HG03521 (cell line): ENCODE data around the gene SLC9C2.
"Not testable (repeated sequence)": the region's sequence is repeated elsewhere in the genome, so short reads cannot be mapped to it uniquely, and the experiment has no call there.

ENCODE experiments used
- ATAC-seq: cut with Tn5 transposase; IDR thresholded peaks from one replicate; pipeline ENCODE4 v1.9.1; 2021; ENCODE audit warnings: mild to moderate bottlenecking, moderate library complexity; ENCODE audit not compliant: unreplicated experiment

SLC9C2 gene

DNA sequence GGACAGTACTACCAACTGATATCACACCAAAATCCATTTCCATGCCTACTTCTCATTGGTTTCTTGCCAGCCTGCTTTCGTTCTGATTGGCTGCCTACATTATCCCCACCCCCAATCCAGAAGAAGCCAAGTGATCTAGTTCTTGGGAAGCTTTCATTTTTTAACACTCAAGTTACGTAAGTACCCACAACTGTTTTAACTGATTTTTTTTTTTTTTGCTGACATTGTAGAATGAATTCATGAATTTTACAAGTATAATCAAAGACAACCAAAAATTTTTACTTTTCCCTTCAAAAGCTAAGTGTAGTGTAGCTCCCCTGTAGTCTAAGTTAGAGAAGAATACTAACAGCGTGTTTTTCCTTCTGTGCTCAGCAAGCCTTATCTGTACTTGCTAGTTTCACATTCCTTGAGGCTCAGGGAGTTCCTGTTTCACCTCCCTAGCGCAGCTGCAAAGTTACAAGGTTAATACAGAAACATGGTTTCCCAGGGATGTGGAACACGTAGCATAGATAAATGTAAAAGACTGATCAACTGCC is at the start of gene SLC9C2:
SLC9C2 (minus strand) TSS at position 17 of the 536 bp plus-strand sequence. CDS start 1,296 bp downstream, outside the sequence.
- no peak for ATAC-seq

DNA sequence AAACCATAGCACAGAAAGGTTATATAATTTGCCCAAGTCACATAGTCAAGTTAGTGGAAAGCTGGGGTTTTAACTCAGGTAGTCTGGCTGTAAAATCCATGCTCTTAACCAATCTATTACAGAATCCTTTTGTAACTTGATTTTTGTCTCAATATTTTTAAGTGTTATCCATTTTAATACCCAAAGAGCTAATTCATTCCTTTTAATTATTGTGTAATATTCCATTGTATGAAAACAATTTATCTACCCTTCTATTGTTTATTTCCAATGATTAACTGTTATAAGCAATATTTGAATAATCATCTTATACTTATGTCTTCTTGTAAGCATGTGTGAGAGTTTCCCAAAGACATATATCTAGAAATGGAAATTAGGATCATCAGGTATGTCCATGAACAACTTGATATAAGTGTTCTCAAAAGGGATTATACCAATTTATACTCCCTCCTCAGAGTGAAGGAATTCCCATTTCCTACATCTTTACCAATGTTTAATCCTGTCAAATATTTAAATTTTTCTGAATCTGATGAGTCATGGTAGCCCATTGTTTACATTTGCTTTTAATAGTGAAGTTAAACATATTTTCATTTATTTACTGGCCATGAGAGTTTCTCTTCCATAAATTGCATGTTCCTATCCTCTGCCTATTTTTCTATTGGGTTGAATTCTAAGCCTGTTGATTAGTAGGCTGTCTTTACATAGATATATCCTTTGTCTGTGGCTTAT is 46.2 kb upstream of the SLC9C2 start:
- ATAC-seq = no peak

- ATAC-seq = no peak
Measured at GRCh38 chr1:173646656-173647055, 43.8 kb upstream of the SLC9C2 start.

DNA sequence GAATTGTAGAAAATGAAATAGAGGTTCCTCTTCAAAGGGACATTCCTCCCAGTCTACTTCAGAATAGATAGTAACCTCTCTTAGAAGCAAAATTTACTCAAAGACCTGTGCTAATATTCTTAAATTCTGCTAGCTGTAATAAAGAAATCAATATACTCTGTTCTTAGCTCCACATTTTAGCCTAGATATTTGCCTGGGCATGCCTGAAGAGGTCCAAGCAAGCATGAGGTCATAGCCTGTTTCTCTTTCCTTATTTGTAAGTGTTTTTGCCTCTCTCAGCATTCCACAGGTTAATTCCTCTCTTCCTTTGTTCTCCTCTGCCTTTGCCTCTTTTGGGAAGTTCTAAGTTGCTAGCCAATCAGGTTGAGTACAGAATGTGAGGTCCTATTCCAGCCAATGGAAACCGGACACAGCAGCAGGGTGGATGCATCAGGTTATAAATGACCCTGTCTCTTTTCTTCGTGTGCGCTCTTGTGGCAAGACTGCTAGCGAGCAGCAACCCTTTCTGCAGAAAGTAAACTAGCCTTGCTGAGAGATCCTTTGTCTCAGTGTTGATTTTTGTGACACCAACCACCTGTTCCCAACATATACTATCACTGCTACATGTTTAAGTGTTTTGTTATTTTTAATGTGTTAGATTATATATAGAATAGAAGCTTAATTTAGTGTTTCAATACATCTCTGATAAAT is 39.7 kb upstream of the SLC9C2 start:
- not testable (repeated sequence) for ATAC-seq

GRCh38 chr1:173639102-173639501 is 36.2 kb upstream of the SLC9C2 start:
- ATAC-seq = no peak

DNA sequence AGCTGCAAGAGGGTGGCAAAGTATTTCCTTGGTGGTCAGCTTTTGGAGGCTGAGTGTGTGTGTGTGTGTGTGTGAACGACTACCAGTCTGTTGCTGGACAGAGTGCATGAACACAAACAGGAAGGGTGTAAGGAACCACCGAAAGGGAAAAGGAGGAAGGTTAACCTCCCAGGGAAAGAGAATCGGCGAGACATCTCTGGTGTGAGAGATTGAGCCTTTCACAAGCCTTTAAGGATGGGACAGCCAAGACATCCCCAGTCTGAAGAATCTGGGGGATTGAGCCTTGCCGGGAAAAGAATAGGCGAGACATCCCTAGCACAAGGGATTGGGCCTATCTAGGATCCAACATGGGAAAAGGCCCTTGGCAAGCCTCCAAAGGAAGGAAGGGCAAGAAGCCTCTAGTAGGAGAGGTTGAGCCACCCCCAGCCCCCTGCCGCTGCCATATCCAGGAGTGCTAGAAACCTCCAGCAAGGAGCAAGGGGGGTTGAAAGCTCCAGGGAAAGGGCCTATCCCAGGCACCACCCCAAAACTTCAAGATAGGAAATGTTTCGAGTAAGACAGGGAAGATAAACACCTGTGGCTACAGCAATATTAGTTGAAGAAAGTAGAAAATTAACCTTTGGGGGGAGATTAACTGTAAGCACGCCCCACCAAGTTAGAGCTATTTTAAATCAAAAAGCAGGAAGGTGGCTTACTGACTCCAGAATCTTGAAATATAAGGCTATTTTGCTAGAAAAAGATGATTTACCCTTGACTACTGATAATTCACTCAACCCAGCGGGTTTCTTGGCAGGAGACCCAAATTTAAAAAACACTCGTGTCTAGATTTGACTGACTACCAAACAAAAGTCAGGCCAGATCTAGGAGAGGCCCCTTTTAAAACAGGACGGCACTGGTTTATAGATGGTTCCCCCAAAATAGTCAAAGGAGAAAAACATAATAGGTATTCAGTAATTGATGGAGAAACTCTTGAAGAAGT is 35.5 kb upstream of the SLC9C2 start:
- ATAC-seq = no peak

- not testable (repeated sequence) for ATAC-seq
Measured at GRCh38 chr1:173637236-173638042, 34.6 kb upstream of the SLC9C2 start.

DNA sequence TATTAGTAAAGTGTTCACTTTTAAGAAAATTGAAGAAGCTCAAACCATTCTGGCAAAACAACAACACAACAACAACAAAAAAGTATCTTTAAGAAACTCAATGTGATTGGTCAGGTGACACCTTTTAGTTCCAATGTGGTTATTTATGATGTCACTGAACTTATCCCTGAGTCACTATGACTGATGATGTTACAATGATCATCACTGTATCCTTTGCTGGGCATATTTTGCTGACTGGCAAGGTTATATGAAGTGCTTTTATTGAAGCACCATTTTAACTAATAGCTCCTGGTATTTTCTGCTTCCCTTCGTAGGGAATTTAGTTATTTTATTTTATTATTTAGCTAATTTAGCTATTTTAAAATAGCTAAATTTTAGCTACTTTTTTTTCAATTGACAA is 32.2 kb upstream of the SLC9C2 start, which contains the start of gene TEX50:
TEX50 (plus strand) TSS at position 223 of the 400 bp plus-strand sequence. CDS start 184 bp downstream, outside the sequence.
- ATAC-seq = no peak

- ATAC-seq = no peak
Measured at GRCh38 chr1:173628888-173629287, 26.0 kb upstream of the SLC9C2 start.

DNA sequence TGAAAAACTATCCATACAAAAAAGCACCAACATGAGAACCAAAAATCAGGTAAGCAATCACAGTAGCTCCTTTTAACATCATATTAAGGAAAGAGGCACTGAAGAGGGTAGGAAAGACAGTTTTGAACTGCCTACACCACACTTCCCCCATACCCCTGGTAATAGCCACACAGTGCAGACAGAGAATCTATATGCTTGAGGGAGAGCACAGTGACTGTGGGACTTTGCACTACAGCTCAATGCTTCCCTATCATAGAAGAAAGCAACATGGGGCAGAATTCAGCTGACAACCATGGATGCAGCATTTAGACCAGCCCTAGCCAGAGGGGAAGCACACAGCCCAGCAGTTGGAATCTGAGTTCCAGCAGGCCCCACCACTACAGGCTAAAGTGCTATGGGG is 24.4 kb upstream of the SLC9C2 start:
- no peak for ATAC-seq

- ATAC-seq = no peak
Measured at GRCh38 chr1:173616859-173617258, 14.0 kb upstream of the SLC9C2 start.

GRCh38 chr1:173613086-173613485 is 10.2 kb upstream of the SLC9C2 start:
- not testable (repeated sequence) for ATAC-seq

GRCh38 chr1:173608503-173609216 is 5.8 kb upstream of the SLC9C2 start:
- ATAC-seq = no peak

GRCh38 chr1:173601588-173601987 is 1.3 kb downstream of the SLC9C2 start:
- ATAC-seq = no peak

- no peak for ATAC-seq
Measured at GRCh38 chr1:173596097-173596825, 6.6 kb downstream of the SLC9C2 start.

- not testable (repeated sequence) for ATAC-seq
Measured at GRCh38 chr1:173591138-173591537, 11.7 kb downstream of the SLC9C2 start.

- ATAC-seq = no peak
Measured at GRCh38 chr1:173590557-173590956, 12.3 kb downstream of the SLC9C2 start.

- ATAC-seq = no peak
Measured at GRCh38 chr1:173581383-173582079, 21.3 kb downstream of the SLC9C2 start.
